HepG2 (cell line): ENCODE results near the gene C18orf54. TPM values are rescaled to one million over a fixed set of nuclear protein-coding genes. Genes with fewer than 3 reads are reported as not detected.

Experiments
- ATAC-seq: fragments of 200-7000 bp; cut with Tn5 transposase; 3 replicates; pipeline ENCODE4 v1.9.1; 2020; ENCODE audit warnings: mild to moderate bottlenecking, moderate library complexity
- BruUV-seq: library from RNA; stranded (reverse); fragments of 400-500 nt; replicated peaks from 2 replicates; lab custom pipeline; 2021; lab: Mats Ljungman, UMichigan
- CTCF ChIA-PET: fragments of 300-600 bp; formaldehyde crosslinking; extraction: SDS; loops from one replicate; lab custom pipeline; 2021; ENCODE audit warnings: low total read pairs, inconsistent platforms, low intra/inter-chr PET ratio; lab: Yijun Ruan, JAX
- POLR2A ChIA-PET: fragments of 350-600 bp; sonication (Branson Sonifier 250); formaldehyde crosslinking; loops from one replicate; lab custom pipeline; 2020; ENCODE audit warnings: antibody characterized with exemption, inconsistent platforms; lab: Yijun Ruan, JAX
- DNase-seq: peaks from one replicate; pipeline ENCODE4 v3.0.0-alpha.2; 2015; ENCODE audit warnings: low spot score
- FAIRE-seq: peaks from 3 replicates; lab custom pipeline; 2011; peaks lifted over from hg19 to GRCh38; lab: Jason Lieb, UNC
- H2AFZ ChIP-seq: one replicate; pipeline ENCODE4 v1.6.1; 2011; ENCODE audit warnings: low read length, inconsistent platforms
- H3K27ac ChIP-seq: fragments of 300-600 bp; 3 replicates; pipeline ENCODE4 v1.8.0; 2011; ENCODE audit warnings: mixed run types, mild to moderate bottlenecking, mixed read lengths, low read length, inconsistent platforms; ENCODE audit not compliant: insufficient read depth; ENCODE audit errors: extremely low read length
- H3K27me3 ChIP-seq, 2 experiments: fragments of 200-600 bp in 1 of 2; 2 replicates in 1 of 2; 3 replicates in 1 of 2; pipeline versions ENCODE4 v1.6.0 to v1.8.0; 2011; ENCODE audit warnings: low read length in 2 of 2, mild to moderate bottlenecking in 2 of 2, moderate library complexity in 2 of 2, inconsistent platforms in 1 of 2; ENCODE audit not compliant: insufficient read depth in 2 of 2, control insufficient read depth in 1 of 2
- H3K36me3 ChIP-seq, 2 experiments: fragments of 200-600 bp in 1 of 2; replicated peaks in 1 of 2; 2 replicates in 1 of 2; 3 replicates in 1 of 2; pipeline versions ENCODE4 v1.5.1 to v1.8.0; 2011; ENCODE audit warnings: low read length in 2 of 2, inconsistent platforms in 1 of 2; ENCODE audit not compliant: insufficient read depth in 2 of 2, control insufficient read depth in 1 of 2
- H3K4me1 ChIP-seq: 2 replicates; pipeline ENCODE4 v1.5.1; 2012; ENCODE audit warnings: low read length, inconsistent platforms; ENCODE audit not compliant: insufficient read depth
- H3K4me2 ChIP-seq: 2 replicates; pipeline ENCODE4 v1.6.0; 2011; ENCODE audit warnings: low read depth, low read length, inconsistent platforms
- H3K4me3 ChIP-seq, 3 experiments: fragments of 200-600 bp in 1 of 3; sonication (generic), shearing (Covaris generic) in 1 of 3; replicated peaks in 1 of 3; 2 replicates each; pipeline ENCODE4 v1.5.1; 2011 to 2016; ENCODE audit warnings: low read length in 3 of 3, inconsistent platforms in 2 of 3, low read depth in 2 of 3, mild to moderate bottlenecking in 2 of 3, control low read depth in 1 of 3, mixed read lengths in 1 of 3; ENCODE audit not compliant: insufficient read depth in 1 of 3
- H3K79me2 ChIP-seq: one replicate; pipeline ENCODE4 v1.6.1; 2011; ENCODE audit warnings: low read length, inconsistent platforms; ENCODE audit not compliant: insufficient read depth
- H3K9ac ChIP-seq: 2 replicates; pipeline ENCODE4 v1.6.0; 2011; ENCODE audit warnings: mild to moderate bottlenecking, low read depth, low read length, inconsistent platforms; ENCODE audit not compliant: insufficient read depth
- H3K9me3 ChIP-seq: 2 replicates; pipeline ENCODE4 v1.5.1; 2012; ENCODE audit warnings: mild to moderate bottlenecking, low read length
- H4K20me1 ChIP-seq: 2 replicates; pipeline ENCODE4 v1.6.0; 2011; ENCODE audit warnings: inconsistent platforms, mild to moderate bottlenecking, low read length, moderate library complexity; ENCODE audit not compliant: insufficient read depth
- FOXA1 ChIP-seq, 2 experiments: fragments of 450-650 bp in 1 of 2; sonication (generic) in 1 of 2; formaldehyde crosslinking in 1 of 2; IDR thresholded peaks; 2 replicates each; pipeline versions ENCODE4 v1.4.0 to v1.6.1; 2016 to 2020; ENCODE audit warnings: missing genetic modification reagents in 1 of 2
- PCBP1 ChIP-seq: fragments of 200-400 bp; formaldehyde crosslinking; IDR thresholded peaks from 2 replicates; pipeline ENCODE4 v1.6.1; 2017; ENCODE audit warnings: mild to moderate bottlenecking, low read depth, low read length, borderline replicate concordance
- RXRB ChIP-seq: IDR thresholded peaks from 2 replicates; pipeline ENCODE4 v1.6.1; 2016; ENCODE audit warnings: borderline replicate concordance, missing genetic modification reagents, missing compliant biosample characterization
- SAFB2 ChIP-seq: sonication (generic); formaldehyde crosslinking; IDR thresholded peaks from 2 replicates; pipeline ENCODE4 v1.5.1; 2020; ENCODE audit warnings: missing genetic modification reagents, low read depth, mild to moderate bottlenecking, borderline replicate concordance
- SP1 ChIP-seq, 2 experiments: fragments of 450-650 bp in 1 of 2; sonication (generic) in 1 of 2; formaldehyde crosslinking in 1 of 2; IDR thresholded peaks; 2 replicates each; pipeline versions ENCODE4 v1.4.0 to v1.6.1; 2016 to 2020; ENCODE audit warnings: missing genetic modification reagents in 1 of 2
- WGBS: methylation state at CpG from one replicate; pipeline ENCODE4 v1.1.6; 2017; ENCODE audit warnings: low lambda C conversion rate; 5-methylcytosine and 5-hydroxymethylcytosine counted together
- in situ Hi-C: cut with HindIII; loops from 2 replicates; pipeline ENCODE4 v1.10.0; 2017; ENCODE audit warnings: low pct_unique_long_range_greater_than_20kb; ENCODE audit not compliant: extremely low pct_ligation_motif_present
- intact Hi-C: fragments of 100-400 bp; cut with micrococcal nuclease; formaldehyde crosslinking; loops from one replicate; pipeline ENCODE4 v1.10.0; 2022; ENCODE audit not compliant: unreplicated experiment
- polyA plus RNA-seq, 8 experiments: library from polyadenylated mRNA; depleted of rRNA in 3 of 8; stranded (reverse) in 7 of 8; unstranded in 1 of 8; fragments of >200 nt; fragmentation: Illumina TruSeq in 4 of 8; extraction: Trizol in 4 of 8; gene quantifications; 2 replicates each; pipeline versions ENCODE4 v1.2.1 to v1.2.3, GENCODE V29; 2011 to 2016; ENCODE audit warnings: low read depth in 4 of 8, missing spikeins in 1 of 8, mixed read lengths in 1 of 8; ENCODE audit not compliant: insufficient read depth in 1 of 8
- total RNA-seq, 5 experiments: library from RNA; depleted of rRNA; stranded (reverse); fragments of >200 nt; fragmentation: Illumina TruSeq; extraction: Trizol; gene quantifications; 2 replicates each; pipeline ENCODE4 v1.2.3, GENCODE V29; 2016; ENCODE audit warnings: low read depth in 1 of 5
- TF ChIP-seq, protein P1 (sequence below): sonication (generic); formaldehyde crosslinking; IDR thresholded peaks from 2 replicates; pipeline ENCODE4 v1.8.1; 2023; ENCODE audit warnings: mild to moderate bottlenecking, missing genetic modification reagents
- TF ChIP-seq, protein P2 (sequence below): sonication (generic); formaldehyde crosslinking; IDR thresholded peaks from 2 replicates; pipeline ENCODE4 v1.5.0; 2020; ENCODE audit warnings: missing genetic modification reagents, mild to moderate bottlenecking, borderline replicate concordance

The C18orf54 gene
- total and polyA plus RNA-seq, 2 of the 13 experiments (the other 11 are each of a cell fraction or from before 2014, with no cell fraction given), result 1.8 to 2.5 TPM

DNA sequence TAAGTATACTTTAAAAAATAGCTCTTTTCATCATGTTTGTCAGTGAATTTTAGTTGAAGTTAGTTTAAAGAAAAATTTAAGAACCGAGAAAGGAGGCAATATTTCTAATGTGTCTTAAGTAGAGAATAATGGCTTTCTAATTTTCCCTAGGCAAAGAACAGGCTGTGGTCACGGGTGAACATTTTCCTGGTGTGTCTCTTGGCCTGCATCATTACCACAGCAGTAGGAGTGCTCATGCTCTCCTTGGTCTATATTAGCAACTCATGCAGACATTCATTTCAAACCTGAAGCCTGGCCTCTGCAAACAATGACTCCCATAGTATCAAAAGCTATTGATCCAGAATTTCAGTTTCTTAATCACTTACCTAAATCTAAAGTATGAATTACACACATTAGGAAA is 57.4 kb downstream of the C18orf54 start:
- 1% methylated on average over 2 of the region's 2 CpGs for WGBS
- Histone ChIP-seq H2AFZ (no peak overlapping the region), H3K4me2 (no peak overlapping the region), H4K20me1 (no peaks in the 10 kb centered on the region), H3K4me1 (no peaks in the 10 kb centered on the region), H3K27me3 (no peaks in the 10 kb centered on the region; a peak in 1 of 5 replicates), H3K9ac (no peak overlapping the region), H3K79me2 (no peaks in the 10 kb centered on the region), H3K9me3 (no peaks in the 10 kb centered on the region), H3K36me3 (no peaks in the 10 kb centered on the region), H3K4me3 (no peak overlapping the region), H3K27ac (no peak overlapping the region)
- no peak for FAIRE-seq
- DNase-seq, result no peak
- POLR2A ChIA-PET, result no interaction called here
- BruUV-seq, result no TSS peak
- ATAC-seq, result no peak
- CTCF ChIA-PET, result no interaction called here
- intact Hi-C loops, result no loop called here
- in situ Hi-C loops, result no loop called here
- no peak for TF ChIP-seq SAFB2
- TF ChIP-seq SP1 (IDR thresholded peaks at IDR 0.05), result no peak
- TF ChIP-seq SP1 (CRISPR knock-in tag; IDR thresholded peaks at IDR 0.05), result no peak

DNA sequence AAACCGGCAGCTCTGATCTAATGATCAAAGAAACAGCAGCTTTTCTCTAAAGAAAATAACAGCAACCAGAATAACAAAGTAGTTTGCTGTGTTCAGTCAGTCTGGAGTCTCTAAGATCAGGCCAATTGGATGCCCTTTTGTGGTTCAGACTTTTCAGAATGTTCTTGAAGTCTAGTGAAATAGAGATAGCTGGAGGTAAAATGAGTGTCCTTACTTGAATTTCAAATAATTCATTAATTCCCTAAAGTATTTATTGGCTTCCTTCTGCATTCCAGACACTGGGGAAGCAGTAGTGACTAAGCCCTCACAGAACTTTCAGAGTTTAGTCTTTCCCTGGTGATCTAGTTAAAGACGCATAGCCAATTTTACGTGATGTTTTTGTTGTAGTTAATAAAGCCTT is 58.7 kb downstream of the C18orf54 start:
- DNase-seq (no peak), FAIRE-seq (no peak), ATAC-seq (no peak)
- no TSS peak for BruUV-seq
- no peak for TF ChIP-seq PCBP1
- no peak for TF ChIP-seq FOXA1 (IDR thresholded peaks at IDR 0.05)
- no peak for TF ChIP-seq FOXA1 (CRISPR knock-in tag; IDR thresholded peaks at IDR 0.05)
- TF ChIP-seq RXRB, result no peak
- TF ChIP-seq, protein P1, sequence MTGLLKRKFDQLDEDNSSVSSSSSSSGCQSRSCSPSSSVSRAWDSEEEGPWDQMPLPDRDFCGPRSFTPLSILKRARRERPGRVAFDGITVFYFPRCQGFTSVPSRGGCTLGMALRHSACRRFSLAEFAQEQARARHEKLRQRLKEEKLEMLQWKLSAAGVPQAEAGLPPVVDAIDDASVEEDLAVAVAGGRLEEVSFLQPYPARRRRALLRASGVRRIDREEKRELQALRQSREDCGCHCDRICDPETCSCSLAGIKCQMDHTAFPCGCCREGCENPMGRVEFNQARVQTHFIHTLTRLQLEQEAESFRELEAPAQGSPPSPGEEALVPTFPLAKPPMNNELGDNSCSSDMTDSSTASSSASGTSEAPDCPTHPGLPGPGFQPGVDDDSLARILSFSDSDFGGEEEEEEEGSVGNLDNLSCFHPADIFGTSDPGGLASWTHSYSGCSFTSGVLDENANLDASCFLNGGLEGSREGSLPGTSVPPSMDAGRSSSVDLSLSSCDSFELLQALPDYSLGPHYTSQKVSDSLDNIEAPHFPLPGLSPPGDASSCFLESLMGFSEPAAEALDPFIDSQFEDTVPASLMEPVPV (CRISPR knock-in tag), result no peak
- TF ChIP-seq, protein P2, sequence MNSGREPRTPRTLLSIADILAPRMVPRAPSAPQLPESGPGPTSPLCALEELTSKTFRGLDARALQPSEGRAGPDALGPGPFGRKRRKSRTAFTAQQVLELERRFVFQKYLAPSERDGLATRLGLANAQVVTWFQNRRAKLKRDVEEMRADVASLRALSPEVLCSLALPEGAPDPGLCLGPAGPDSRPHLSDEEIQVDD (CRISPR knock-in tag), result no peak
- in situ Hi-C loops (no loop called here), intact Hi-C loops (no loop called here)
- Histone ChIP-seq H3K4me3 (no peak overlapping the region), H3K36me3 (no peaks in the 10 kb centered on the region), H3K9me3 (no peaks in the 10 kb centered on the region), H3K27ac (no peak overlapping the region), H3K4me2 (no peak overlapping the region), H3K4me1 (no peaks in the 10 kb centered on the region), H2AFZ (no peak overlapping the region), H4K20me1 (no peaks in the 10 kb centered on the region), H3K9ac (no peak overlapping the region), H3K79me2 (no peaks in the 10 kb centered on the region), H3K27me3 (no peaks in the 10 kb centered on the region; a peak in 1 of 5 replicates)
- ChIA-PET CTCF (no interaction called here), POLR2A (no interaction called here)
- 15% methylated on average over 3 of the region's 3 CpGs for WGBS
